ENCODE data around the gene SLC38A1. TPM values are rescaled to one million over a fixed set of nuclear protein-coding genes. Genes with fewer than 3 reads are reported as not detected.
"Not testable (repeated sequence)": the region's sequence is repeated elsewhere in the genome, so short reads cannot be mapped to it uniquely, and the experiment has no call there.

The SLC38A1 gene
- total RNA-seq, 4 donors from 2014 or later: 173 to 200 (median 193) TPM

DNA sequence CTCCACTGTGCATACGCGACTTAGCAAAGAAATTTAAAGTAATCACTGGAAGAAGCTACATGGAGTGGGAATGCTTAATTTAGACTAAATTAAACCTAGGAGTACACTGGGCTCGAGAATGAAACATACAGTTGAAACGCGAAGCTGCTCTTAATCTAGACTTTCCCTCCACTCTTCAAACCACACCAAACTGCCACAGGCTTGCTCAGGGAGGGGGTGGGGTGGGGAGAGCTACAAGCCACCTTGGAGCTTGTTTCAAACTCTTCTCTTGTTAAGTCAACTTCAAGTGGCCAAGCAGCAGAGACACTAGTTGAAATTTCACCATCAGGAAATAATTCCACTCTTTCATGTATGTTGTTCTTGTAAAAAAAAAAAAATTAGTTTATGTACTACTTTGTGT is 69.9 kb downstream of the SLC38A1 start:
- no peak overlapping the region for H3K4me3 ChIP-seq
- H3K36me3 ChIP-seq: peaks cover 48 to 92% (median 62%) of the 10 kb centered on the region in 4 donors
- TF ChIP-seq, protein P1, sequence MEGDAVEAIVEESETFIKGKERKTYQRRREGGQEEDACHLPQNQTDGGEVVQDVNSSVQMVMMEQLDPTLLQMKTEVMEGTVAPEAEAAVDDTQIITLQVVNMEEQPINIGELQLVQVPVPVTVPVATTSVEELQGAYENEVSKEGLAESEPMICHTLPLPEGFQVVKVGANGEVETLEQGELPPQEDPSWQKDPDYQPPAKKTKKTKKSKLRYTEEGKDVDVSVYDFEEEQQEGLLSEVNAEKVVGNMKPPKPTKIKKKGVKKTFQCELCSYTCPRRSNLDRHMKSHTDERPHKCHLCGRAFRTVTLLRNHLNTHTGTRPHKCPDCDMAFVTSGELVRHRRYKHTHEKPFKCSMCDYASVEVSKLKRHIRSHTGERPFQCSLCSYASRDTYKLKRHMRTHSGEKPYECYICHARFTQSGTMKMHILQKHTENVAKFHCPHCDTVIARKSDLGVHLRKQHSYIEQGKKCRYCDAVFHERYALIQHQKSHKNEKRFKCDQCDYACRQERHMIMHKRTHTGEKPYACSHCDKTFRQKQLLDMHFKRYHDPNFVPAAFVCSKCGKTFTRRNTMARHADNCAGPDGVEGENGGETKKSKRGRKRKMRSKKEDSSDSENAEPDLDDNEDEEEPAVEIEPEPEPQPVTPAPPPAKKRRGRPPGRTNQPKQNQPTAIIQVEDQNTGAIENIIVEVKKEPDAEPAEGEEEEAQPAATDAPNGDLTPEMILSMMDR (IDR thresholded peaks at IDR 0.05): no peak
- TF ChIP-seq EP300 (IDR thresholded peaks at IDR 0.05) (no peak), POLR2A (IDR thresholded peaks at IDR 0.05; ENCODE audit: low read depth) (no peak), POLR2AphosphoS5 (IDR thresholded peaks at IDR 0.05) (no peak)
- intact Hi-C loops (cut with DNase I): no loop called here
- peaks cover 0 to 3% (median under 1%) of the 10 kb centered on the region in 4 donors for H3K4me1 ChIP-seq
- no peaks in the 10 kb centered on the region for H3K27me3 ChIP-seq
- no peak for DNase-seq (ENCODE audit: extremely low spot score)
- WGBS: 86% methylated on average over 5 of the region's 5 CpGs
- no peak overlapping the region for H3K27ac ChIP-seq (replicated peaks in 1 of 4)
- H3K9me3 ChIP-seq: no peaks in the 10 kb centered on the region

DNA sequence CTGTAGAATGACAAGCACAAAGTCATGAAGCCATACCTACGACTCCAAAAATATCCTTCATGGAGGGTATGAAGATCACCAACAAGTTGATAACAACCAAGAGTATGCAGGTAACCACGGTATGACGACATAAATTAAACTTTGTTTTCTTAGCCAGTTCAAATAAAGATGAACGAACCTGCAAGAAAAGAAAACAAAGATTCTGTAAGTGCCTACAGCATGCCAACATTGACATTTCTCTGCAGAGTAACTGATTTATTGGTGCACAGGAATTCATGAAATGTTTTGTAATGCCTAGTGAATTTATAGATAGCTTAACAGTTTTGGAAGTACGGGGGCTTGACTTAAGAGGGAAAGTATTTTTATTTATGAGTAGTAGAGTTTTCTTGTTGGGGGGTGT is 71.0 kb downstream of the SLC38A1 start:
- peaks cover 43 to 81% (median 54%) of the 10 kb centered on the region in 4 donors for H3K36me3 ChIP-seq
- H3K27ac ChIP-seq (replicated peaks in 1 of 4): no peak overlapping the region
- TF ChIP-seq POLR2AphosphoS5 (IDR thresholded peaks at IDR 0.05): no peak
- TF ChIP-seq, protein P1 (IDR thresholded peaks at IDR 0.05): no peak
- TF ChIP-seq POLR2A (IDR thresholded peaks at IDR 0.05; ENCODE audit: low read depth): no peak
- TF ChIP-seq EP300 (IDR thresholded peaks at IDR 0.05): no peak
- no peaks in the 10 kb centered on the region for H3K27me3 ChIP-seq
- WGBS: 87% methylated on average over 5 of the region's 5 CpGs
- DNase-seq (ENCODE audit: extremely low spot score): no peak
- no peaks in the 10 kb centered on the region for H3K4me1 ChIP-seq
- H3K4me3 ChIP-seq: no peak overlapping the region
- intact Hi-C loops (cut with DNase I): no loop called here
- no peaks in the 10 kb centered on the region for H3K9me3 ChIP-seq

DNA sequence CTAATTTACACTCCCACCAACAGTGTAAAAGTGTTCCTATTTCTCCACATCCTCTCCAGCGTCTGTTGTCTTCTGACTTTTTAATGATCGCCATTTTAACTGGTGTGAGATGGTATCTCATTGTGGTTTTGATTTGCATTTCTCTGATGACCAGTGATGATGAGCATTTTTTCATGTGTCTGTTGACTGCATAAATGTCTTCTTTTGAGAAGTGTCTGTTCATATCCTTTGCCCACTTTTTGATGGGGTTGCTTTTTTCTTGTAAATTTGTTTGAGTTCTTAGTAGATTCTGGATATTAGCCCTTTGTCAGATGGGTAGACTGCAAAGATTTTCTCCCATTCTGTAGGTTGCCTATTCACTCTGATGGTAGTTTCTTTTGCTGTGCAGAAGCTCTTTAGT is 78.3 kb downstream of the SLC38A1 start:
- H3K9me3 ChIP-seq; H3K27ac ChIP-seq (replicated peaks in 1 of 4); DNase-seq (ENCODE audit: extremely low spot score); intact Hi-C loops (cut with DNase I); H3K4me3 ChIP-seq; H3K27me3 ChIP-seq: not testable (repeated sequence)
- WGBS: 96% methylated on average over 2 of the region's 2 CpGs
- Histone ChIP-seq H3K36me3 (peaks cover 8 to 14% (median 11%) of the 10 kb centered on the region in 4 donors), H3K4me1 (peaks cover 8 to 22% (median 14%) of the 10 kb centered on the region in 4 donors)

DNA sequence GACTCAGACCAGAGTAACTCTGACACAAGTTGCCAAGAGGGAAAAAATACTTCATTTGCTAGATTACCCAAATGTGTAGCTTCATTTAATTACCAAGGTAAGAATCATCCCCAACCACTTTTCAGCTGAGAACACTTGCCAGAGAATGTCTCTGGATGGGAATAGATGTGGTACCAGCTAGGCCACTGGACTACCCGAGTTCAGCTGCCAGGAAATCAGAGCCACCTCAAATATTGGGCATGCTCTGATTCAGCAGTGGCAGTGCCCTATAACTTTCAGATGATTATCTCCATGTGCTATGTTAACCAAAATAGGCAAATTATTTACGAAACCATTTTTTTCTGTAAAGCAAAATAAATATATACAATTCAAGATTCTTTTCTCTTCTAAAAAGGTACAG is 80.7 kb downstream of the SLC38A1 start:
- Histone ChIP-seq H3K27me3 (no peaks in the 10 kb centered on the region), H3K27ac (replicated peaks in 1 of 4) (no peak overlapping the region), H3K36me3 (no peaks in the 10 kb centered on the region), H3K9me3 (no peaks in the 10 kb centered on the region), H3K4me1 (peaks cover 8 to 32% (median 17%) of the 10 kb centered on the region in 4 donors), H3K4me3 (no peak overlapping the region)
- 83% methylated on average over 2 of the region's 2 CpGs for WGBS
- no peak for TF ChIP-seq POLR2A (IDR thresholded peaks at IDR 0.05; ENCODE audit: low read depth)
- no peak for TF ChIP-seq EP300 (IDR thresholded peaks at IDR 0.05)
- TF ChIP-seq, protein P1 (IDR thresholded peaks at IDR 0.05): no peak
- no peak for TF ChIP-seq POLR2AphosphoS5 (IDR thresholded peaks at IDR 0.05)
- no peak for DNase-seq (ENCODE audit: extremely low spot score)
- intact Hi-C loops (cut with DNase I): no loop called here

DNA sequence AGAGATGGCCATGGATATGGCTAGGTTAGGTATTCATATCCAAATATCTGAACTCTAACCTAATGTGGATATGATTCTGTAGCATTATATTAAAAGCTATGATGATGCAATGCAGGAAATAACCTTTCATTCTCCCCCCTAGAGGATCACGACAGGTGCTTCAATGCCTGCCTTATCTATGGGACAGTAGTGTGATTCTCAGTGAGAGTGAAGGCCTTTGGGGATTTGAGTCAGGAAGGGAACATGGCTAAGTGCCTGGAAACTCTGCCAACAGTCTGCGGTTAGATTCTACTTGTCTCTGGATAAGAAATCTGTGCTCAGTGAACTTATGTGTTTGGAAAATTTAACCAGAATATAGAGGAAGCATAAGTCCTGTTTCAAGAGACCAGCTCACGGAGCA is 81.8 kb downstream of the SLC38A1 start:
- H3K27ac ChIP-seq (replicated peaks in 1 of 4): peak overlapping the region in 3 of 4 donors; percentile 5 to 33 (median 27)
- peaks cover 8 to 32% (median 17%) of the 10 kb centered on the region in 4 donors for H3K4me1 ChIP-seq
- DNase-seq (ENCODE audit: extremely low spot score): no peak
- H3K36me3 ChIP-seq: no peaks in the 10 kb centered on the region
- no peaks in the 10 kb centered on the region for H3K9me3 ChIP-seq
- WGBS: 25% methylated on average over 3 of the region's 3 CpGs
- TF ChIP-seq, protein P1 (IDR thresholded peaks at IDR 0.05): no peak
- no peak for TF ChIP-seq POLR2AphosphoS5 (IDR thresholded peaks at IDR 0.05)
- no peak for TF ChIP-seq POLR2A (IDR thresholded peaks at IDR 0.05; ENCODE audit: low read depth)
- no peak for TF ChIP-seq EP300 (IDR thresholded peaks at IDR 0.05)
- H3K4me3 ChIP-seq: no peak overlapping the region
- H3K27me3 ChIP-seq: no peaks in the 10 kb centered on the region
- intact Hi-C loops (cut with DNase I): no loop called here

Data from esophagus muscularis mucosa (tissue), 4 donors.